COLO829 (cell line): ENCODE data around the gene RBM45.
"Not testable (repeated sequence)": the region's sequence is repeated elsewhere in the genome, so short reads cannot be mapped to it uniquely, and the experiment has no call there.

Experiments used
- DNase-seq: peaks from one replicate; pipeline ENCODE4 v3.0.0; 2012; ENCODE audit warnings: low spot score

Gene RBM45

GRCh38 chr2:178112202-178113152 is at the start of gene RBM45:
RBM45 (plus strand) TSS chr2:178112437; CDS start chr2:178112547, 110 bp downstream.
- peak; percentile 85 for DNase-seq

- DNase-seq = no peak
These were observed 45.9 kb upstream of the RBM45 start for GRCh38 chr2:178066324-178066723.

- no peak for DNase-seq
These were observed 45.2 kb upstream of the RBM45 start for GRCh38 chr2:178066890-178067669.

GRCh38 chr2:178068823-178069454 is 43.3 kb upstream of the RBM45 start:
- DNase-seq = no peak

DNA sequence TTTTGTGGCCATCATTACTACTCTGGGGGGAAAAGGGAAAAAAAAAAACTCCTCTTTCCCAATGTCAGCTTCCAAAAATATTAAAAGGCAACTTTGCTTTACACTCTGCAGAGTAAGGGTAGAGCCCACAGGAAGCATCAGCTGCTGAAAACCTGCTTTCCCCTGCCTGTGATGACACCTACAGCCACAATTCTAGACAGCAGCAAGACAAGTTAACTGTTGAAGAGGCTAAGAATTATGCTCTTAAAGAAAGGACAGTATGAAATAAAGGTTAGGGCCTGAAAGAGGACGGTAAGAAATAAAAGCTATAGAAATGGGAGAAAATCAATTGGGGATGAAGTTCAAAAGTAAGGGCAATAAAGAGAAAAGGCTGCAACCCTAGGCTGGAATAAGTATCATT is 42.7 kb upstream of the RBM45 start:
- no peak for DNase-seq

DNA sequence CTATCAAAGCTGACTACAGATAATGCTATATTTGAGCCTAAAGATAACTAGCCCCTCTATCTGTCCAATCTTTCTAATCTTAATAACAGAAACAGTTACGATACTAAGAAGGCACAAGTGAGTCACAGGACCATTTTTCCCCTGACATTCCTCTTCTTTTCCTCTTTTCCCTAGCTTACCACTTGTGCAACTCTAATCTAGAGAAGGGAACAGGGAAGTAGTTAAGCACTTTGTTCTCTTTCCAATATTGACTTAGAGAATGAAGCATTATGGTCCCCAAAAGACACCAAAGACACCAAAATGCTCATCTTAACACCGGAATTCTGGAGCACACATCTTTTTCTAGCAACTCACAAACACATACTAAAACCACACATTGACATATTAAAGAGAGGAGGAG is 41.4 kb upstream of the RBM45 start:
- no peak for DNase-seq

DNA sequence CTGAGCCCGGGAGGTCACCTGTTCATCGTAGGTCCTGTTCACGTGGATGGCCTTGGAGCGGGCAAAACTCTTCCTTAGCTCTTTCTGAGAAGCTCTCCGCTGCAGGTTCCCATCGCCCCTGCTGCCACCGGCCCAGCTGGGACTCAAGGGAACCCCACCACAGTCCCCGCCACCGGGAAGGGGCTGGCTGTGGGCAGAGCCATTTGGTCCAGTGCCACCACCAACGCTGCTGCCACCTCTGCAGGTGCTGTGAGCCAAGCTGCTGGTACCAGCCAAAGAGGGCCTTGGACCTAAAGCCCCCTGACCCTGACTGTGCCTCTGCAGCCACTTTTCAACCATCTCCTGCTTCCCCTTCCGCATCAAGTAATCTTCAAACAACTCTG is 40.2 kb upstream of the RBM45 start:
- DNase-seq = no peak

- peak; percentile 20 for DNase-seq
These were observed 39.6 kb upstream of the RBM45 start, which contains the start of gene PDE11A for GRCh38 chr2:178072383-178073301. PDE11A (minus strand) TSS chr2:178072777; CDS start chr2:178072437, 340 bp downstream.

DNA sequence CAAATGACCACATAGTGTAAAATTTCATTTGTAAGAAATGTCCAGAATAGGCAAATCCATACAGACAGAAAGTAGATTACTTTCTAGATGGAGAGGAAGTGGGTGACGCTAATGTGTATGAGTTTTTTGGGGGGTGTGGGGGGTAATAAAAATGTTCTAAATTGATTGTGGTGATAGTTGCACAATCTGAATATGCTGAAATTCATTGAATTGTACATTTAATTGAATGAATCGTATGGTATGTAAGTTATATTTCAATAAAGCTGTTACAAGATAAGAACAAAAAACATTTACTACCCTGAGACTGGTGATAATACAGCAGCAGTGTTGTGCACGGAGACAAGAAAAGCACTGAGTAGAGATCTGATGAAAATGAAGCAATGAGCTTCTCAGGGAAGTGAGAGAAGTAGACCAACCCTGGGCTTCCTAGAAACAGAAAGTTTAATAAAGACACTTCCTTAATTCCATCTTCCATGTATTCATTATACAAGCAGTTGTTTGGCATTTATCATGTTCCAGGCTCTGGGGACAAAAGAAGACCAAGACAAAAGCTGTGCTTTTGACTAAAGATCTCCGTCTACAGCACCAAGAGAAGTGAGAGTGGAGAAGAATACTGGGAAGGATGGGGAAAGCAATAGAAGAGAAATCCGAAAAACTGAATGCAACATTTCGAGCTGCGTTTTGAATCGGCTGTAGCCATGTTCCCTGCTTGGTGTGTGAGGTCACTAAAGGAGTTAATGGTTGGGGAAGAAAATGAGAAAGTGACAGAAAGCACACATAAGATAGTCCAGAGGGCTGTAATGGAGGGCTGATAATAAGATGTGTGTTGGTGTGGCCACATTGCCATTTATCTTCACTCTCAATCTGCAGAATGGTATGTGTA is 37.9 kb upstream of the RBM45 start:
- DNase-seq = no peak

DNA sequence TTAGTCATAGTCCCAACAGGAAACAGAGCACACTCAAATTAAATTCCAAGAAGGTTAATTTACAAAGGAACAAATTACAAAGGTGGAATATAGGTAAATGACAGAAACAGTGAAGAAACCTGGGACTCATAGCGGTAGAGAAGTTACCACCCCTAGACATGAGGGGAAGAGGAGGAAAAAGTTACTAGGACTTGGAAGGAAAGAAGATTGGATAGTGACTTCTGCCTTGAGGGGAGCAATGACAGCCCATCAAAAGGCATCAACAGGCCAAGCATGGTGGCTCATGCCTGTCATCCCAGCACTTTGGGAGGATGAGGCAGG is 37.3 kb upstream of the RBM45 start:
- no peak for DNase-seq

DNA sequence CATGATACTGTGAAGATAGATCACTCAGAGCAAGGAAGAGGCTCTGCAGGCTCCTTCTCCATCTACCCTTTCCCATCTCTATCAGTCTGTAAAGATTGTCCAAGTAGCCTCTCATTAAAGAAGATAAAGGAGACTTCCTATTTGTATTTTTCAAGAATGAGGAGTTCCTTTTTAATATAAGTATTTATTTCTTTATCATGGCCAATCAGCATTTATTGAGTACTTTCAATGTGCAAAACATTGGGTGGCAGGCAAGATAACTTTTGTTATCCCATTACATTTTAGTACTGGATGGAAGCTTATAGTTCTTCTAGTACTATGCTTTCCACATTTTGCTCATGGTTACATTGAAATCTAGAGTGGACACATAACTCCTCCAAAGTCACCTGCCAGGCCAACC is 36.1 kb upstream of the RBM45 start:
- no peak for DNase-seq

GRCh38 chr2:178079279-178079678 is 33.0 kb upstream of the RBM45 start:
- not testable (repeated sequence) for DNase-seq

DNA sequence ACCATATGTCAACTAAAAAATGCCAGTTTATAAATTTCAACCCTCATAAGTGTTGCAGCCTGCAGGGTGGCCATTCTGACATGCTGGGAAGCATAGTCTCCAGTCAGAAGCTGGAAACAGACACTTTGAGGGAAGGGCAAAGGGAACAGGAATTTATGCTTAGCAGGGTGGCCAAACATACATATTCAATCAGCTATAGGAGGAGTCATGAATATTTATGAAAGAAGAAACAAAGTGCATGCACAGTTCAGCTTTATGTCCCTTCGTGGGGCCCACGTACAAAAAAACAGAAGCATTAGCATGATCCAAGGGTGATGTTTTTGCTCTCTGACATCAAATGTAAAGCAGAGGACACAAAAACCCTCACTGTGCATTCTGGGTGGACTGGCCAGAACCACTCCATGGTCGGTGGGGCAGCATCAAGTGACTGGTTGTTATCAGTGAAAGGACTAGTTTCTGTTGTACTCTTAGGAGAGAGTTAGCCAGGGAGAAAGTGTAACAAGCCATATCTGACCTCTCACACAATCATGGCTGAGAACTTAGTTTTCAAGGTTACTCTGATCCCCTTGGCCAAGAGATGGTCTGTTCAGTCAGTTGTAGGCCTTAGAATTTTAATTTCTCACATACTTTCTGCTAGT is 29.7 kb upstream of the RBM45 start:
- DNase-seq = no peak

- DNase-seq = no peak
These were observed 28.0 kb upstream of the RBM45 start for GRCh38 chr2:178084273-178084672.

DNA sequence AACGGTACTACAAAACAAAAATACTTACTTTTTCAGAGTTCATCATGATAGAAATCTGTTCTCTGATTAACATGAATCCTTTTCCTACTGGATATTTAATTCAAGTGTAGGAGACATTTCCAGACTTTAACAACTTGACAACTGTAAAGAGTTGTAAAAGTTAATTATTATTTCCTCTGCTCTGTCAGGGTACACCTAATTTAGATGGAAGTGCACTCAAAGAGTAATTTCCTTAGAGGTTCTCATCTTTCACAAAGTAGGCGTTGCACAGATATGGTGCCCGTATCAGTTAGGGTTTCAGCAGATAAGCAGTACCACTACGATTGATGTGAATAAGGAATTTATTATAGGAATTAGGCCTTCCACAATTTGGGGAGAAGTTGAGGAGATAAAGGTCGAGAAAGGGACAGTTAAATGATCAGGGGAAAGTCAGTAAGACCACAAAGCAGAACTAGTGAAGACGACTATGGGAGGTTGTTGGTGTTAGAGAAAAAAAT is 23.4 kb upstream of the RBM45 start:
- no peak for DNase-seq

- no peak for DNase-seq
These were observed 18.8 kb upstream of the RBM45 start for GRCh38 chr2:178093471-178093870.

DNA sequence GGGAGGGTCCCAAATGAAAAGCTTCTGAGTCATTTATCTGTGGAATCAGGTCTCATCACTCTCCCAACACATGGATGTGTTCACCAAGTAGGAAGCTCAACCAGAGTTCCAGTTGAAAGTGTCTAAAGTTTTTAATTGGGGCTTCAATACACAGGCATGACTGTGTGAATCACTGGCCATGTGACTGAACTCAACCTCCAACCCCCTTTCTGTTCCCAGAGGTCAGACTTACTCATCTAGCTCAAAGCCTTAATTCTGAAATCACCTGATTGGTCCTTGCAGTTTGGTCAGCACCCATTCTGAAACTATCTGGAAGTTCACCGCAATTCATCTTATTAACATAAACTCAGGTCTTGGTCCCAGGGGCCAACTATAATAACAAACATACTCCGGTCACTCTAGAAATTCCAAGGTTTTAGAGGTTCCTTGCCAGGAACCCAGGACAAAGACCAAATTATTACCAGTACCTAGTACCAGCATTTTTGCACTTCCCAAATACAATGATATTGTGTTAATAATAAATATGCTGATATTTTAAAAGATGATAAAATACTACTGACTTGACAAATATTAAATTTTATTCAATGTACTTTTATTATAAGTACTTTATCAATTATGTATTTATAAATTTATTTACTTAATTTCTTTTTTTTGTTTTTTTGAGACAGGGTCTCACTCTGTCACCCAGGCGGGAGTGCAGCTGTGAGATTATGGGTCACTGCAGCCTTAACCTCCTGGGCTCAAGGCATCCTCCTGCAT is 10.7 kb upstream of the RBM45 start:
- peak; percentile 66 for DNase-seq

GRCh38 chr2:178105566-178105965 is 6.7 kb upstream of the RBM45 start:
- DNase-seq = no peak

- DNase-seq = no peak
These were observed 6.2 kb upstream of the RBM45 start for GRCh38 chr2:178106053-178106452.
